Testis (tissue), 2 donors: ENCODE measurements around the gene VASN.

Source experiments
- CTCF ChIP-seq, 3 experiments: fragments of 450-650 bp in 2 of 3; fragments of 200-600 bp in 1 of 3; sonication (generic) in 1 of 3; IDR thresholded peaks; one replicate each; pipeline ENCODE4 v1.5.1; 2016 to 2019; ENCODE audit warnings: antibody characterized with exemption in 3 of 3, mild to moderate bottlenecking in 2 of 3, moderate library complexity in 1 of 3
- POLR2A ChIP-seq: fragments of 450-650 bp; IDR thresholded peaks from one replicate; pipeline ENCODE4 v1.6.1; 2017; ENCODE audit warnings: antibody characterized with exemption, mild to moderate bottlenecking, moderate library complexity

- TF ChIP-seq POLR2A: no peak
- TF ChIP-seq CTCF (IDR thresholded peaks at IDR 0.05): no peak
Measured at GRCh38 chr16:4389051-4389955, 17.7 kb downstream of the VASN start.
